GM23338 (cell line): ENCODE measurements around the gene ADCY1.

Experiments used
- EZH2 ChIP-seq: fragments of 200-600 bp; sonication (generic); IDR thresholded peaks from one replicate; pipeline ENCODE4 v1.8.0; 2017; ENCODE audit warnings: antibody characterized with exemption, mild to moderate bottlenecking, low read depth; ENCODE audit not compliant: unreplicated experiment
- POLR2AphosphoS5 ChIP-seq: IDR thresholded peaks from 2 replicates; pipeline ENCODE4 v1.6.1; 2016; ENCODE audit warnings: antibody characterized with exemption, low read depth
- TF ChIP-seq, protein P1 (sequence below), 2 experiments: fragments of 200-600 bp in 1 of 2; sonication (generic) in 1 of 2; conservative IDR thresholded peaks; 2 replicates each; pipeline versions ENCODE4 v1.5.1 to v1.6.1; 2016 to 2017; ENCODE audit warnings: antibody characterized with exemption in 2 of 2, low read depth in 2 of 2, mild to moderate bottlenecking in 2 of 2, moderate library complexity in 1 of 2

DNA sequence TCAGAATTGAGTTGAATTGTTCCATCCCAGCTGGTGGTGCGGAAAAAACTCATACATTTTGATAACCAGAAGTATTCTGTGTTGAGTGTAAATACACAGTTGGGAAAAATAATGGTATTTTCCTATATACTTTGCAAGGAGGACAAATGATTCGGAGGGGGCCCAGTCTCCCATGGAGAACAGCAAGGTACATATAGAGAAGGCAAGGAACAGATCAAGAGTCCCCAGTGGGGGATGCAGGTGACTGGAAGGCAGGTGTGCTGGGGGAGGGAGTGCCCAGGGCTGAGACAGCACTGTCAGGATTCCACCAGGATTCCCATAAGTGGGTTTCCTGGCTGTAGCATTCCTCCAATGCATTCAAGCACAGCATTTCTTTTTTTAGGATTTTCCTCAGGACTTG lies 10.8 kb upstream of the ADCY1 start:
- TF ChIP-seq, protein P1, sequence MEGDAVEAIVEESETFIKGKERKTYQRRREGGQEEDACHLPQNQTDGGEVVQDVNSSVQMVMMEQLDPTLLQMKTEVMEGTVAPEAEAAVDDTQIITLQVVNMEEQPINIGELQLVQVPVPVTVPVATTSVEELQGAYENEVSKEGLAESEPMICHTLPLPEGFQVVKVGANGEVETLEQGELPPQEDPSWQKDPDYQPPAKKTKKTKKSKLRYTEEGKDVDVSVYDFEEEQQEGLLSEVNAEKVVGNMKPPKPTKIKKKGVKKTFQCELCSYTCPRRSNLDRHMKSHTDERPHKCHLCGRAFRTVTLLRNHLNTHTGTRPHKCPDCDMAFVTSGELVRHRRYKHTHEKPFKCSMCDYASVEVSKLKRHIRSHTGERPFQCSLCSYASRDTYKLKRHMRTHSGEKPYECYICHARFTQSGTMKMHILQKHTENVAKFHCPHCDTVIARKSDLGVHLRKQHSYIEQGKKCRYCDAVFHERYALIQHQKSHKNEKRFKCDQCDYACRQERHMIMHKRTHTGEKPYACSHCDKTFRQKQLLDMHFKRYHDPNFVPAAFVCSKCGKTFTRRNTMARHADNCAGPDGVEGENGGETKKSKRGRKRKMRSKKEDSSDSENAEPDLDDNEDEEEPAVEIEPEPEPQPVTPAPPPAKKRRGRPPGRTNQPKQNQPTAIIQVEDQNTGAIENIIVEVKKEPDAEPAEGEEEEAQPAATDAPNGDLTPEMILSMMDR (conservative IDR thresholded peaks at IDR 0.05; ENCODE audit: low read depth in 2 of 2) = no peak
- TF ChIP-seq POLR2AphosphoS5 (no peak), EZH2 (no peak)
